ENCODE data around the gene NSFL1C. TPM values are rescaled to one million over a fixed set of nuclear protein-coding genes. Genes with fewer than 3 reads are reported as not detected.
"Not testable (repeated sequence)": the region's sequence is repeated elsewhere in the genome, so short reads cannot be mapped to it uniquely, and the experiment has no call there.

Gene NSFL1C
- total and polyA plus RNA-seq, 8 donors = 23.7 to 43.8 (median 32.7) TPM

DNA sequence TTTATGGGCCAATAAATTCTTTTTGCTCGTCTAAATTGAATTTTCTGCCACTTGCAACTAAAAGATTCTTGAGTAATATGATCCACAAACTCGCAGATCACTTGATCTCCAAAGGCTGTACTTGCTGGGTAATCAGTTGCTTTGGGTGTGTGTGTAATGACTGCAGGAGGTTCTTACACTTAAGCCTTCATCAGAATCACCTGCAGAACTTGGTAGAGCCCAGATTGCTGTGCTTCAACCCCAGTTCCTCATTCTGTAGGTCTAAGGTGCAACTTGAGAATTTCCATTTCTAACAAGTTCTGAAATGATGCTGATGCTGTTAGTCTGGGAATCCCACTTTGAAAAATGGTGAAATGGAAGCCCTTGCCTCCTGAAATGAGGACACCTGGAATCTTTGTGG, 60.8 kb downstream of the NSFL1C start:
- Histone ChIP-seq H3K4me3 (no peak overlapping the region), H3K9me3 (no peaks in the 10 kb centered on the region), H3K27me3 (no peaks in the 10 kb centered on the region), H3K4me1 (no peaks in the 10 kb centered on the region), H3K27ac (no peak overlapping the region), H3K36me3 (no peaks in the 10 kb centered on the region)
- FAIRE-seq = no peak
- no peak for DNase-seq
- ATAC-seq = no peak
- TF ChIP-seq CTCF (IDR thresholded peaks at IDR 0.05) = no peak
- intact Hi-C loops (cut with DNase I) = no loop called here
- WGBS, 2 donors = 31 to 43% methylated on average over 2 of the region's 2 CpGs

GRCh38 chr20:1403624-1404023, 63.0 kb downstream of the NSFL1C start:
- Histone ChIP-seq H3K36me3 (no peaks in the 10 kb centered on the region), H3K9me3 (no peaks in the 10 kb centered on the region), H3K4me3 (no peak overlapping the region), H3K27me3 (no peaks in the 10 kb centered on the region), H3K27ac (no peak overlapping the region), H3K4me1 (no peaks in the 10 kb centered on the region)
- DNase-seq (no peak), ATAC-seq (no peak), FAIRE-seq (no peak)
- WGBS, 2 donors = 56 to 94% methylated on average over 1 of the region's 1 CpG
- intact Hi-C loops (cut with DNase I) = no loop called here
- TF ChIP-seq CTCF (IDR thresholded peaks at IDR 0.05) = no peak

- Histone ChIP-seq H3K4me3 (no peak overlapping the region), H3K27ac (no peak overlapping the region), H3K4me1 (no peaks in the 10 kb centered on the region), H3K9me3 (no peaks in the 10 kb centered on the region), H3K27me3 (no peaks in the 10 kb centered on the region), H3K36me3 (no peaks in the 10 kb centered on the region)
- no peak for ATAC-seq
- no peak for TF ChIP-seq CTCF (IDR thresholded peaks at IDR 0.05)
- no peak for DNase-seq
- FAIRE-seq = no peak
- intact Hi-C loops (cut with DNase I) = no loop called here
- WGBS, 2 donors = 68 to 85% methylated on average over 7 of the region's 7 CpGs
These were observed 64.5 kb downstream of the NSFL1C start for GRCh38 chr20:1402149-1402548.

GRCh38 chr20:1401451-1401907, 65.2 kb downstream of the NSFL1C start:
- Histone ChIP-seq H3K4me1 (no peaks in the 10 kb centered on the region), H3K36me3 (no peaks in the 10 kb centered on the region), H3K27ac (no peak overlapping the region), H3K4me3 (no peak overlapping the region), H3K9me3 (no peaks in the 10 kb centered on the region), H3K27me3 (no peaks in the 10 kb centered on the region)
- no peak for FAIRE-seq
- intact Hi-C loops (cut with DNase I) = no loop called here
- WGBS, 2 donors = 83 to 92% methylated on average over 3 of the region's 3 CpGs
- DNase-seq = no peak
- ATAC-seq = no peak
- TF ChIP-seq CTCF (IDR thresholded peaks at IDR 0.05) = no peak

- intact Hi-C loops (cut with DNase I); H3K9me3 ChIP-seq; H3K27ac ChIP-seq; DNase-seq; H3K36me3 ChIP-seq; ATAC-seq; H3K4me3 ChIP-seq; H3K27me3 ChIP-seq; H3K4me1 ChIP-seq: not testable (repeated sequence)
- peak; percentile 23 for FAIRE-seq
- 40 to 43% methylated on average over 8 of the region's 8 CpGs for WGBS, 2 donors
These were observed 66.8 kb downstream of the NSFL1C start for GRCh38 chr20:1399678-1400366.

DNA sequence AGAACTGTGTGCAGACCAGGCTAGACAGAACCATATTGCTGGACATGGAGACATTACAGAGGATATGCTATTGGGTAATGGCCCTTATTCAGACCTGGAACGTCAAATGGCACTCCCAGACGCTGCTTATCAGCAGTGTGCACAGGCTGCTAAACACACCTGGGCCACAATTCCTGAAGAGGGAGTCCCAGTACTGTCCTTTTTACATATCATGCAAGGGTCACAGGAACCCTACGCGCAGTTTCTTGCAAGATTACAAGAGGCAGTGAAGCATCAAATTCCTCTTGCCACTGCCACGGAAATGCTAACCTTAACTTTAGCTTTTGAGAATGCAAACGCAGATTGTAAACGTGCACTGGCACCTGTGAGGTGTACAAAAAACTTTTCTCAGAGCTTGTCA, 68.5 kb downstream of the NSFL1C start:
- FAIRE-seq, ATAC-seq: not testable (repeated sequence)

More for the DNA sequence above, 68.5 kb downstream of the NSFL1C start:
- H3K27me3 ChIP-seq; H3K27ac ChIP-seq; H3K9me3 ChIP-seq; H3K4me3 ChIP-seq; DNase-seq; H3K4me1 ChIP-seq; H3K36me3 ChIP-seq; intact Hi-C loops (cut with DNase I): not testable (repeated sequence)
- WGBS, 2 donors = 27 to 28% methylated on average over 7 of the region's 7 CpGs

Data from pancreas (tissue), 10 donors.